RWPE1 (cell line): ENCODE measurements around the gene STK24.

Source experiments
- CTCF ChIA-PET: fragments of 350-600 bp; sonication (Branson Sonifier 250); formaldehyde crosslinking; extraction: SDS; loops from one replicate; lab custom pipeline; 2021; lab: Yijun Ruan, JAX
- POLR2A ChIA-PET: fragments of 400-600 bp; formaldehyde crosslinking; extraction: SDS; loops from one replicate; lab custom pipeline; 2020; ENCODE audit warnings: antibody characterized with exemption; ENCODE audit not compliant: low non-redundant PET; lab: Yijun Ruan, JAX
- DNase-seq: peaks from one replicate; pipeline ENCODE4 v3.0.0; 2012; ENCODE audit warnings: low spot score
- H3K27ac ChIP-seq: fragments of 450-650 bp; 2 replicates; pipeline ENCODE4 v1.5.1; 2017
- TF ChIP-seq, protein P1 (sequence below): fragments of 450-650 bp; conservative IDR thresholded peaks from 2 replicates; pipeline ENCODE4 v1.5.1; 2017; ENCODE audit warnings: low read depth, mild to moderate bottlenecking

The STK24 gene

GRCh38 chr13:98556968-98557631 lies 19.8 kb downstream of the STK24 start:
- CTCF ChIA-PET: no interaction called here
- DNase-seq: no peak
- POLR2A ChIA-PET: no interaction called here
- TF ChIP-seq, protein P1, sequence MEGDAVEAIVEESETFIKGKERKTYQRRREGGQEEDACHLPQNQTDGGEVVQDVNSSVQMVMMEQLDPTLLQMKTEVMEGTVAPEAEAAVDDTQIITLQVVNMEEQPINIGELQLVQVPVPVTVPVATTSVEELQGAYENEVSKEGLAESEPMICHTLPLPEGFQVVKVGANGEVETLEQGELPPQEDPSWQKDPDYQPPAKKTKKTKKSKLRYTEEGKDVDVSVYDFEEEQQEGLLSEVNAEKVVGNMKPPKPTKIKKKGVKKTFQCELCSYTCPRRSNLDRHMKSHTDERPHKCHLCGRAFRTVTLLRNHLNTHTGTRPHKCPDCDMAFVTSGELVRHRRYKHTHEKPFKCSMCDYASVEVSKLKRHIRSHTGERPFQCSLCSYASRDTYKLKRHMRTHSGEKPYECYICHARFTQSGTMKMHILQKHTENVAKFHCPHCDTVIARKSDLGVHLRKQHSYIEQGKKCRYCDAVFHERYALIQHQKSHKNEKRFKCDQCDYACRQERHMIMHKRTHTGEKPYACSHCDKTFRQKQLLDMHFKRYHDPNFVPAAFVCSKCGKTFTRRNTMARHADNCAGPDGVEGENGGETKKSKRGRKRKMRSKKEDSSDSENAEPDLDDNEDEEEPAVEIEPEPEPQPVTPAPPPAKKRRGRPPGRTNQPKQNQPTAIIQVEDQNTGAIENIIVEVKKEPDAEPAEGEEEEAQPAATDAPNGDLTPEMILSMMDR: no peak
- H3K27ac ChIP-seq: peak overlapping the region; percentile 29; the same call in 1 of the 2 replicates

DNA sequence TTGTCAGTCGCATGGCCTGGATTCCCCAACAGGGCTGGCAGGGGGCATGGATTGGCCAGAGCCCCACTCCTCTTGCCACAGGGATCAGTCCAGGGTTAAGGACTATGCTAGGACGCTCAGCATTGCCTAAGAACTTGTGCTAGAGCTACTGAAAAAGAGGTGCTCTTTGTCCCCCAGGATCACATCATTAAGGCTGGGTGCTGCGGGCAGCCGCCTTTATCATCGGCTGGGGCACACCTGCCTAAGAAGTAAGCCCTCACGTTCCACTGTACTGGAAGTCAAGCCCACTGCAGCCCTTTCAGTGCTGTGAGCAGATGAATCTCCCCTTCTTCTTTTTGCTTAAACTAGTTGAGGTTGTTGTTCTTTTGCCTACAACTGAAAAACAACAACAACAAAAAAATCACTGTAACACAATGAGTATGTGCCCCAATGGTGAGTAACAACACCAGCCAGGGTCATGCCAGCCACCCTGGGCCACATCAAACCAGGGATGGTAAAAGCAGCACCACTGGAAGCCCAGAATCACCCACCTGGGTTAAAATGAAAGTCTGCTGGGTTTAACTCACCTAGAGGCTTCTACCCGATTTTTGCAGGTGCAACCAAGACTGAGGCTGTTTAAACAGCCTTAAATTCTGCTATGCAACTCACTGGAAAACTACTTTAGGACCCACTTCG lies 20.6 kb downstream of the STK24 start:
- TF ChIP-seq, protein P1: no peak
- ChIA-PET POLR2A (no interaction called here), CTCF (no interaction called here)
- DNase-seq: no peak
- H3K27ac ChIP-seq: 0 out of 2 replicates have a peak overlapping the region, but pooled peaks have one; percentile 3

DNA sequence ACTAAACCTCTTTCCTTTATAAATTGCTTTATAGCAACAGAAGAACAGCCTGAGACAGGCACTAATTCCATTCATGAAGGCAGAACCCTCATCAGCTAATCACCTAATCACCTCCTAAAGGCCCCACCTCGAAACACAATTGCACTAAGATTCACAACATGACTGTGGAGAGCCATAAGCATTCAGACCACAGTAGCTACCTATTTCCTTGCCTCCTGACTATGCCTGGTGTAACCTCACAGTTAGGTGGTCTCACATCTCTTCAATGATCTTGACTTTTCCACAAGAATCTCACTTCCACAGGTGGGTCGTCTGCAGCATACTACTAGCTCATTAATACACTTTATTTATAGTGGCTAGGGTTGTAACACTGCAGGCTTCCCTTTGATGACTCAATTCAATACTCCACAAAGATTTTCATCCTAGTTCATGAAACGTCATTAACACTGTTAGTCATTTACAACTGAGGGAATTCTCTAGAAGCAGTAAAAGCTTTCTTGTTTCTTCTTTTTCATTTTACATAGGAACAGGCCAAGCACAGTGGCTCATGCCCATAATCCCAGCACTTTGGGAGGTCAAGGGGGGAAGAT lies 27.1 kb downstream of the STK24 start:
- TF ChIP-seq, protein P1: no peak
- DNase-seq: no peak
- CTCF ChIA-PET: interaction anchor here (0.9 kb wide), 1 partner anchor 68 kb away, joined by 3 read pairs; no protein-coding TSS in a partner anchor
- POLR2A ChIA-PET: no interaction called here
- H3K27ac ChIP-seq: peak overlapping the region; percentile 29; the same call in 1 of the 2 replicates

GRCh38 chr13:98549006-98549727 lies 27.7 kb downstream of the STK24 start:
- CTCF ChIA-PET: interaction anchor here (0.5 to 0.9 kb wide), 2 partner anchors 68 to 107 kb away, joined by 3 read pairs; no protein-coding TSS in a partner anchor
- TF ChIP-seq, protein P1: no peak
- DNase-seq: no peak
- peak overlapping the region; percentile 29; the same call in 1 of the 2 replicates for H3K27ac ChIP-seq
- POLR2A ChIA-PET: no interaction called here

DNA sequence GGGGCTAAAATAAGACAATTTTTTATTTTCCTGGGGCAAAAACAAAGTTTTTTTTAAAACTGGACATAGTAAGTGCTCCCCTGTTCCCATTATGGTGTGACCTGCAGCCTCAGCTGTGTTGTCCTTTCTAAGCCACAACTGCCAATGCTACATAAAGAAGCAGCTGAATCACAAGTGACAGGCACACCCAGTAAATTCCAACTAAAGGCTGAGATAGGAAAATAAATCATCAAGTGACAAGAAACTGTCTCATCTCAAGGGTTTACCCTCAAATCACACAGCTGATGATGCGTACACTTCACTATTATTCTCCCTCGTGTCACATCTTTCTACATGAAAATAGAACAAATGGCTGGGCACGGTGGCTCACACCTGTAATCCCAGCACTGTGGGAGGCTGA lies 28.7 kb downstream of the STK24 start:
- POLR2A ChIA-PET: no interaction called here
- no peak for DNase-seq

More for the DNA sequence above, 28.7 kb downstream of the STK24 start:
- CTCF ChIA-PET: no interaction called here
- TF ChIP-seq, protein P1: no peak
- no peak overlapping the region for H3K27ac ChIP-seq
